Measurements from ENCODE around the gene DHRS7.

The DHRS7 gene

GRCh38 chr14:60164712-60165546 lies at the start of gene DHRS7:
TSS of gene DHRS7 (minus strand) at chr14:60165398. CDS start at chr14:60165309, 89 bp downstream.
- DNase-seq: peak; percentile 71

GRCh38 chr14:60214415-60215126 lies 49.4 kb upstream of the DHRS7 start:
- DNase-seq: no peak

- no peak for DNase-seq
Measured at GRCh38 chr14:60214003-60214402, 48.8 kb upstream of the DHRS7 start.

- no peak for DNase-seq
Measured at GRCh38 chr14:60212503-60213371, 47.5 kb upstream of the DHRS7 start.

- no peak for DNase-seq
Measured at GRCh38 chr14:60211153-60211552, 46.0 kb upstream of the DHRS7 start.

- no peak for DNase-seq
Measured at GRCh38 chr14:60210703-60211102, 45.5 kb upstream of the DHRS7 start.

GRCh38 chr14:60206837-60207533 lies 41.8 kb upstream of the DHRS7 start:
- DNase-seq: no peak

GRCh38 chr14:60206249-60206670 lies 41.1 kb upstream of the DHRS7 start:
- no peak for DNase-seq

- DNase-seq: no peak
Measured at GRCh38 chr14:60204843-60205774, 39.9 kb upstream of the DHRS7 start.

GRCh38 chr14:60204104-60204842 lies 39.1 kb upstream of the DHRS7 start:
- DNase-seq: no peak

GRCh38 chr14:60199321-60199720 lies 34.1 kb upstream of the DHRS7 start:
- no peak for DNase-seq

GRCh38 chr14:60197629-60198303 lies 32.6 kb upstream of the DHRS7 start:
- no peak for DNase-seq

- DNase-seq: no peak
Measured at GRCh38 chr14:60196291-60196690, 31.1 kb upstream of the DHRS7 start.

- DNase-seq: no peak
Measured at GRCh38 chr14:60195179-60195810, 30.1 kb upstream of the DHRS7 start.

GRCh38 chr14:60189923-60190840 lies 25.0 kb upstream of the DHRS7 start:
- DNase-seq: no peak

- DNase-seq: no peak
Measured at GRCh38 chr14:60188696-60189095, 23.5 kb upstream of the DHRS7 start.

GRCh38 chr14:60188115-60188514 lies 22.9 kb upstream of the DHRS7 start:
- peak; percentile 8 for DNase-seq

- no peak for DNase-seq
Measured at GRCh38 chr14:60184905-60185555, 19.8 kb upstream of the DHRS7 start.
